ENCODE data around the gene SMS.

SMS gene

DNA sequence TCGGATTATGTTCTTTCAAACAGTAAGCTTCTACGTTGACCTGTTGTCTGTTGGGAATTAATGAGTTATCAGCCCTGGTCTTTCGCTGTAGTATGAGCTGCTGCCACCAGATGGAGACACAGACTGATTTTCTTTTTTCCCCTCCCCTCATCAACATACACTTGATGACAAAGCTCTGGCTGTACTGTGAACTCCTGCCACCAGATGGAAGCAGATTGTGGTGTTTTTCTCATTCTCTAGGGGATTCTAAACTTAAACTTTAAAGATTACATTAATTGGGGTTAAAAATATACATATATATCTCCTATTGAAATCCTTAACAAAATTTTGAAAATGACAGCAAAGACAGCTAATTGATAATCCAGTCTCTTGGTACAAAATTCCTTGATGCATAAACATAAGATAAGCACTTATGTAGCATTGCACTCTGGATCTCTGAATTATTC lies 44.8 kb downstream of the SMS start:
- DNase-seq = peak; percentile 53

DNA sequence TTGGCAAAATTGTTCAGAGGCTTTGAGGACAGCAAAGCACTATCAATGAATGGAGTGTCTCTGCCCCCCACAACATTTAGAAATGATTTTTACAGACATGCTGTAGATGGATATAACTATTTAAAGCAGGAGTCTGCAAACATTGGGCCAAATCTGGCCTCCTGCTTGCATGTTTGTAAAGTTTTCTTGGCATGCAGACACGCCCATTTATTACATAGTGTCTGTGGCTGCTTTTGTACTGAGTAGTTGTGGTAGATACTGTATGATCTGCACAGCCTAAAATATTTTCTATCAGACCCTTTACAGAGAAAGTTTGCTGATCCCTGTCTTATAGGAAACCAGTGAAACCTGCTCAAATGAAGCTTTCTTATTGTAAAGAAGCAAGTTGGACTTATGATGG lies 46.1 kb downstream of the SMS start:
- no peak for DNase-seq

DNA sequence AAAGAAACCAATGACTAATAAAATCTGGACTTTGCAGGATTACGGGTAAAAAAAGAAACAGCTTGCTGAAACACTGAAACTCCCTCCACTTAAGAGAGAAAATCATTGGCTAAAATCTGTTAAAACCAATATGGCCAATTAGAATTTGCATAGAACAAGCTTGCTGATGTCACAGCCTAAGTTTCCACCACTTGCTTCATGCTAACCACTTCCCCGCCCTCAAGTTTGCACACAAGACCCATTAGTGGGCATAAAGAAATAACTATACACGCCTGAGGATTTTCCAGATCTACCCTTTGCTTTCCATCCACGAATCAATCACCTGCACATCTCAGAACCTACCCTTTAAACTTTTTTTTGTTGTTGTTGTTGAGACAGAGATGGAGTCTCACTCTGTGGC lies 48.9 kb downstream of the SMS start:
- no peak for DNase-seq

DNA sequence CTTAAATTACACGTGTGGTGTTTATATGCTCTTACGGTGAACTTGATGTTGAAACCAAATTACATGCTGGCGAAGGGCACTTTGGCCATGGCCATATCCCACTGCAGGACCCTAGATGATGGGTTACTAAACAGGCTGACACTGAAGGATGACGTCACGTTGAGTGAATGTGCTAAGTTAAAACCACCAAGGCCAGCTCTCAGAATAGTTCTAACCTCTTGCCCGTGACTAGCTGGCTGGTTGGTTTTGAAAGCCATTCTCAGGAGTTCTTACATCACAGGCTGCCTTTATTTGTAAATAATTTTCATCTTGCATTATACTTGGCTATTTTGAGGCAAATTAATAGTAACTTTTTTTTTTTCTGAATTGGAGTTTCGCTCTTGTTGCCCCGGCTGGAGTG lies 50.3 kb downstream of the SMS start:
- no peak for DNase-seq

DNA sequence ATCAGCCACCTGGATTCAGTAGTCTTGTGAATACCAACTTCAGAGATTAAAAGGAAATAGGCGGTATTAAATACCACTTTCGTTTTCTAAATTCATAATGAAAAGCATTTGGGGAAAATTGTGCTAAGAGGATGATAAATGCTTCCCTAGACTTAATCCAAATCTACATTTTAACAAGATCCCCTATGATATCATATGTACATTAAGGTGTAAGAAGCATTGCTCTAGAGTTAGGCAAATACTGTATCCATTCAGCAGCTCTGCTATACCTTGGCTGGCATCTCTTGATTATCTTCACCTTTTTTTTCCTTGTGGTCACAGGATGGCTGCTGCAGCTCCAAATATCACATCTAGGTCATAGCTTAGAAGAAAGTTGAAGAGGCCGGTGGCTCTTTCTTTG lies 51.0 kb downstream of the SMS start:
- no peak for DNase-seq

DNA sequence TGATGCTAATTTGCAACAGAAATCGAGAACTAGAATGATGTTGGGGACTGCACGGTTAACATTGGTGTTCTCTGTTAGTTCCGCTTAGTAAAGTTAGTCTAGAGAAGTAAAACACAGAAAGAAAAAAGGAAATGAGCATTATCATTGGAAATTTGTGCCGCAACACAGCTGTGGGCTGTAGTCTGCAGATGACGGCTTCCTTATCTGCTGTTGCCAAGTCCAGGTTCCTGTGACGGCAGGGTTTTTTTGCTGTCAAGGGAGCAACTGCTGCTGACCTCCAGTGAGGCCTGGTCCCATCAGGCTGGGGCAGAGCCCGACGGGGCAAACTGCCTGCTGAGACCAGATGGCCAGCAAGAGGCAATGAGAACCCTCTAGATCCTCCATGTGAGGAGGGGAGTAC lies 52.8 kb downstream of the SMS start:
- no peak for DNase-seq

DNA sequence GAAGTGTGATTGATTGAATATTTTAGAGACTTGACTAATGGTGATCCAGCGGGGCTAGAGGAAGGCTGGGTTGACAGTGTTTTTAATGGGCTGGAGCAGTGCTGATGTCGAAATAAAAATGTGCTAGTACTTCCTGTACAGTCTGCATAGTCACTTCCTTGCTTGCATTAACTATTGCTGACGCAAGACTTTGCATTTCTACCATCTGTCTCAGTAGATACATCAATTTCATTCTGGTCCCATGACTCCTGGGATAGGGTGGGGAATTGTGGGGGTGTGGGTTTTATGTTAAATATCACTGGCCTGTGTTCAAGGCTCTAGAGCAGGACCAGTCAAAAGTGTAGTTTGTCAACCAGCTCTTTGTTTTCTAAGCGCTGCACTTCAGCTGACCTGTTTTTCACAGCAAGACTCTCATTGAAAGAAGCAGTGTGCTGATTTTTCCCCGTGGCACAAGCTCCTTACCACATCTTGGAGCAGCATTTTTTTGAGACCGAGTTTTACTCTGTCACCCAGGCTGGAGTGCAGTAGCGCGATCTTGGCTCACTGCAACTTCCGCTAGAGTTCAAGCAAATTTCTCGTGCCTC lies 56.5 kb downstream of the SMS start:
- DNase-seq = no peak

DNA sequence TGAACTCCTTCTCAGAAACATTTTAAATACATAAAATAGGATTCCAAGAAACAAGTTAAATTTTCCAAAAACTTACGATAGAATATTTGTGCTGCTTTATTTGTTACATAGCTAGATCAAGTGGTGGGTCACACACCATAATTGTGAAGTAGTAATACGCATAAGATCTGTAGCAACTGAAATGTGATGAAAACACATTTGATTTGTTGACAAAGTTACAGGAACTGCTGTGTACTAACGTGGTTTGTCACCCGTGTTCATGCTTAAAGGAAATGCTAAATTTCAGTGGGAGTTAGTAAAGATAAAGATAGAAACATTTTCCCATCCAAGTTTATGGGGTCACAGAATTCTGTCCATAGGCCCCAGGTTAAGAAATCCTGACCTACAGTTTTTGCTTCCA lies 57.5 kb downstream of the SMS start:
- DNase-seq = no peak

DNA sequence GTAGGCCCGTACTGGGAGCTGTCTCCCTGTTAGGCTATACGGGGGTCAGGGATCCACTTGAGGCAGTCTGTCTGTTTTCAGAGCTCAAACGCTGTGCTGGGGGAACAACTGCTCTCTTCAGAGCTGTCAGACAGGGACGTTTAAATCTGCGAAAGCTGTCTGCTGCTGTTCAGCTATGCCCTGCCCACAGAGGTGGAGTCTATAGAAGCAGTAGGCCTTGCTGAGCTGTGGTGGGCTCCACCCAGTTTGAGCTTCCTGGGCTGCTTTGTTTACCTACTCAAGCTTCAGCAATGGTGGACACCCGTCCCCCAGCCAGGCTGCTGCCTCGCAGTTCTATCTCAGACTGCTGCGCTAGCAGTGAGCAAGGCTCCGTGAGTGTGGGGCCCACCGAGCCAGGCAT lies 64.4 kb downstream of the SMS start:
- no peak for DNase-seq

DNA sequence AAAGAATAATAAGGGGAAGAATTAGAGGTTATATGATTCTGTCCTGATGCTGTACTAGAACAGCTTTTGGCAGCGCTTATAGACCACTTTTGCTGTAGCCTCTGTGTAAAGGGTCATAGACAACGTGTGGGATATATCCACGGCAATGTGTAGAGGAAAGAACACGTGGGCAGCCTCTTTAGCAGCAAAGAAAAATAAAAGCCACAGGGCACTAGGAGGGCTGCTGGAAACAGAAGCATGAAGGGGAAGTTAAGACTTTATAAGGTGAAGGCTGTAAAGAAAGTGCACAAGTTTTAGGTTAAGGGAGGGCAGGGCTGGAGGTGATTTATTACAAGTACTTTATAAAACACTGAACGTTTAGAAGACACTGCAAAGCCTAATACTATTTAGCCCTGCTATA lies 71.5 kb downstream of the SMS start:
- no peak for DNase-seq

DNA sequence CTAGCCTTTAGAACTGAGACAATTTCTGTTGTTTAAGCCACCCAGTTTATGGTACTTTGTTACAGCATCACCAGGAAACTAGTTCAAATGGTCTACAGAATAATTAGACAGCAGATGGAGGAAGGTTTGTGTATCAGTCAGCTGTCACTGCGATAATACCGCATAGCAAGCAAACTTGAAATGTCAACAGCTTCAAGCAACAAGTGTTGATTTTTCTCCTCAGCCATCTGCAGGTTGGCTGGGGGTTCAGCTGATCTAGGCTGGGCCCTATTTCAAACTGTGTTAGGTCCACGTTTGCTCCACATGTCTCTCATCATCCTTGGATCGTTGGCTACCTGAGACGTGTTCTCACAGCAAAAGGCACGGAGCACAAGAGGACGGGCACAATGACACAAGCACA lies 72.4 kb downstream of the SMS start:
- DNase-seq = peak; percentile 4

DNA sequence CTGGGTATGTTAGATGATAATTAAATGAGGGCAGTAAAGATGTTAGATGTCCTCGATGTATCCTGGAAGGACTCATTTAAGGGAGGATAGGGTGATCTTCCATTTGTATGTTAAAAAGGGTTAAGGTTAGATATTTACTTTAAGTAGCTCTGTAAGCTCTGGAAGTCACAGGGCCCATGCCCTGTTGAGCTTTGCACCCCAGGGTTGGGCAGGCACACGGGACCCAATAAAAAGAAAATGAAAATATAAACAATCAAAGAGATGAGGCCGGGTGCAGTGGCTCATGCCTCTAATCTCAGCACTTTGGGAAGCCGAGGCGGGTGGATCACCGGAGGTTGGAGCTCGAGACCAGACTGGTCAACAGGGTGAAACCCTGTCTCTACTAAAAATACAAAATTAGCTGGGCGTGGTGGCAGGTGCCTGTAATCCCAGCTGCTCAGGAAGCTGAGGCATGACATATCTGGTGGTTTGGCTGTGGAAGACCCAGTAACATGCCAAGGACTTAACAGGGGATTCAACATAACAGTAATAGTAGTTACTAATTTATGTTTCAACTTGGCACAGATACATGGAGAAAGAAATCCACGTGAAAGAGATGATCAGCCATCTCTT lies 74.7 kb downstream of the SMS start:
- no peak for DNase-seq

DNA sequence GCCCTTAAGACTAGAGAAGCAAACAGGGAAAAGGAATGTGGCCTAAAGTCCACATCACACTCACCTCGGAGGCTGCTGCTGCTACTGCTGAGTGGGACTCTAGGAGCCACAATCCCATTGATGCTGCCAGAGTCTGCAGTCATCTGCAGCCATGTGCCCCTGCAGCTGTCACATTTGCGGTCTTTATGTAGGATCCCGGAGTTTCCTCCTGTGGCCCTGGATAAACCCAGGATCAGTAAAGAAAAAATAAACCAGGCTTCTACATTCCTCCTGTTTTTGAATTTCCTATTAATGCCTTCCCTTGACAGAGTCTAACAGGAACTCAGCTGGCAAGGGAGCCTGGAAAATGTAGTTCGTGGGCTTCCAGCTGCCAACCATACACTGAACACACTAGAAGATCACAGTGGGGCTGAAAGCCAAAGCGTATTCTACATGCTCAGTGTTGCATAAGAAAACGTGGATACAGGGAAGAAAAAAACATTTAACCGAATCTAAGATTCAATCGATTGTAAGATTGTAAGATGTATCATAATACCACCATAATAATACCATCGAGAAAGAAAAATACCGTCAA lies 81.3 kb downstream of the SMS start:
- no peak for DNase-seq

DNA sequence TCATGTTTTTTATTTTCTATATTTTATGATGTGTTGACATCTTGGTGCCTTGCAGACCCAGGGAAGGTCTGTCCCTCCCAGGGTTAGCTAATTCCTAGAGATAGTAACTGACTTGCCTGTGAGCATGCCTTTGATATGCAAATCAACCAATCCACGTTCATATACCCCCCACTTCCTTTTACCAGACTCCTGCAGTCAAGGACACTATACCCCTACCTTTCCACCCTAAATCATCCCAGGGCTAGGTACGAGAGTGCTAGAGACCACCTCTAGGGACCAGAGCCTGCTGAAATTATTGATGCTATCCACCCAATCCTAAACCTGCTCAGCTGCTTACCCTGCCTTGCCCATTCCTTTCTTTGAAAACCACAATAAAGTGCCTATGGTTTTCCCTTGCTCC lies 84.1 kb downstream of the SMS start:
- no peak for DNase-seq

DNA sequence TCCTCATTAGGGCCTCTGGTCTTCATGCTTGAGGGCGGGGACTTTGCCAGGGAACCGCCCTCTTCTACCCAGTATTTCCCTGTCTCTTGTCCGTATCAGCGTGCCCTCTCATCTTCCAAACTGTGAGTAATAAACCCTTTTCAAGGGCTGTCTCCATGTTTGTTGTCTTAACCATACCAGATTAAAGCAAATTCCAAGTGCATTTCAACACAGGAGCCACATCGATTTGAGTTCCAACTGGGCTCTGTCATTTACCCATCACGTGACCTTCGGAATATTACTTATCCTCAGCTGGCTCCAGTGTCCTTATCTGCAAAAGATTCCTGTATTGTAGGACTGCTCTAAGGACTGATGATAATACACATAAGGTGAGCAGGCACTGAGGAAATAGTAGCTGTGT lies 85.2 kb downstream of the SMS start:
- no peak for DNase-seq

DNA sequence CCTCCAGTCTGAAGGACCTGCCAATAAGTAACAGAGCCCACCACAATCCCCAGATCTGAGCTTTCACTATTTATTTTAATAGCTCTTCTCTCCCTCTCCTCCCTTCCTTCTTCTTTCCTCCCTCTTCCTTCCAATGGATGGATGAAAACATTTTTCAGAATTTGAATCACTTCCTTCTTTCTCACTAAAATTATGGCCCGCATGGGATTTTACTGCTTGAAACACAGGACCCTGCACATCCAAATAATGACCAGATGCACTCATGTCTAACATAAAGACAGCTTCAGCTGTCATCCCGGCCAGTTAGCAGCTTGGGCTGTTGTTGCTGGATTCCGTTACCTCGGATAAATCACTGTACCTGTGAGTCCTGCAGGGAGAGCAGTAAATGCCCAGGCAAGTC lies 86.2 kb downstream of the SMS start:
- DNase-seq = no peak

DNA sequence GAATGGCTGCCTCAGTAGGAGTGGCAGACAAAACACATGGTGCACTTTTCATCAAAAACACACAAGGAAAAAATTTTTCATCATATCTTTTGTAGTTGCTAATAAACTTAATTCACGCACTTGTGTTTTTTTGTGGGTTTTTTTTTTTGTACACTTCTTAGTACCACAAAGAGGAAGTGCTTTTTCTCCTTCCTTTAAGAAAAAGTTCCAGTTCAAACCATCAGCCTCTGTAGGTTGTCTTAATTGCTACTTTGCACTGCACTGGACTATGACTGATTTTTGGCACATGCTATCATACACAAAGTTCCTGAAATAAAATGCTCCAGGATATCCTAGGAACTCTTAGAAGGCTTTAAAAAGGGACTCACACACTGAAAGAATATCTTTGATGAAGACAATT lies 91.6 kb downstream of the SMS start, which contains the start of gene PHEX:
PHEX (plus strand) TSS at position 242 of the 400 bp plus-strand sequence. CDS start 681 bp downstream, outside the sequence.
- DNase-seq = no peak

DNA sequence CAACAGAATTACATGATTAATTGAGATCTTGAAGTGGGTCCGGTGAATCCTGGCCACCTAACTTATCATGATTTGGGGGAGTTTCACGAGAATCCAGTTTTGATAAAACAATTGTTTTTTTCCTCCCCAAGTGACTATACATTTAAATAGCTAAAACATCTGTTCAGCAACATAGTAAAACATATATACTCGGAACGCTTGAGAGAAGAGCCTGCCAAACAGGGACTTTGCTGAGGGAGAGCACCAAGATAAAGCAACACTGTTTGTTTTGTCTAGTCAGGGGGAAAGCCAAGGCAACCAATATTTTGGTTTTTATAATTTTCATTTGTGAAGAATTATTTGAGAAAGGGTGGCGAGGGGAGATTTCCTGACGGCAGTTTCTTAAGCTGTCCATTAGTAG lies 92.0 kb downstream of the SMS start:
- DNase-seq = no peak

DNA sequence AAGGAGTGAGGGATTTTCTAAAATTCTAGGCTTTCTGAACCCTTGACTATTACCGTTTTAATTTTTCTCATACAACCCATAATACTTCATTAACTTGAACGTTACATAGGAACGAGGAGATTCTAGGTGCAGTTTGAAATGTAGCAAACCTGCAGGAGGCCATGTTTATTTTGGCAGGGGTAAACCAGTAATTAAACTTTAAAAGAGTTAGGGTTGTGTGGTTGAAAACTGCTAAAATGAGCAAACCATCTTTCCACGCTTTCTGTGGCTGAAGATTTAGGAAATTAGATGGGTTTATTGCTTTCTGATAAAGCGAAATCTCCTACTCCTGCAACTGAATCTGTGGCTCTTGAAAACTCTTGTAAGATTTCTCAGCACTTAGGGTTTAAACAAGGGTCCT lies 93.3 kb downstream of the SMS start:
- DNase-seq = no peak

DNA sequence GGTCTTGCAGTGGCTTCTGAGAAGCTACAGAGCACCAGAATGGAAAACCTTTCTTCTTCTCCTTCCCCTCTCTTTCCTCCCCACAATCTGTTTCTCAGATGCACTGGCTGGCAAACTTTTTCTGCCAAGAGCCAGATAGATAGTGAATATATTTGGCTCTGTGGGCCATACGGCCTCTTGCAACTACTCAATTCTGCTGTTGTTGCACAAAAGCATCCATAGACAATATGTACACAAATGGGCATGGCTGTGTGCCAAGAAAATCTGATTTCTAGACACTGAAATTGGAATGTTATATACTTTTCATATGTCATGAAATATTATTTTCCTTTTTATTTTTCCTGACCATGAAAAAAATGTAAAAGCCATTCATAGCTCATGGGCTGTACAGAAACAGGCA lies 94.7 kb downstream of the SMS start:
- no peak for DNase-seq

DNA sequence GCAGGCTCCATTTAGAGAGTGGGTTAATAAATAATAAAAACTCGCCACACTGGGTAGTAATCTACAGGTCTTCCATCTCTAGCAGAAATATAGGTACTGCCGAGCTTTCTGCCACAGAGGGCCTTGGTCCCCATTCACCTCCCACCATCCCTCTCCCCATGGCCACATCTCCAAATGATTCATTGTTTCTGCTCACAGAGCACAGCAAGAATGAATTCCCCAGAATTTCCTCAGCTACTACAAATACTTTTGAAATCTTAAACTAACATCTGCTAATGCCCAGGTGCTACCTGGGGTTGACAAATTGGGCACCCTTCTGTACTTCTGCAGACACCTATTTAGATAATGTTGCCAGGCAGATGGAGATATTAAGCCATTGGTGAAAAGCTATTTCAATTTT lies 96.7 kb downstream of the SMS start:
- no peak for DNase-seq

DNA sequence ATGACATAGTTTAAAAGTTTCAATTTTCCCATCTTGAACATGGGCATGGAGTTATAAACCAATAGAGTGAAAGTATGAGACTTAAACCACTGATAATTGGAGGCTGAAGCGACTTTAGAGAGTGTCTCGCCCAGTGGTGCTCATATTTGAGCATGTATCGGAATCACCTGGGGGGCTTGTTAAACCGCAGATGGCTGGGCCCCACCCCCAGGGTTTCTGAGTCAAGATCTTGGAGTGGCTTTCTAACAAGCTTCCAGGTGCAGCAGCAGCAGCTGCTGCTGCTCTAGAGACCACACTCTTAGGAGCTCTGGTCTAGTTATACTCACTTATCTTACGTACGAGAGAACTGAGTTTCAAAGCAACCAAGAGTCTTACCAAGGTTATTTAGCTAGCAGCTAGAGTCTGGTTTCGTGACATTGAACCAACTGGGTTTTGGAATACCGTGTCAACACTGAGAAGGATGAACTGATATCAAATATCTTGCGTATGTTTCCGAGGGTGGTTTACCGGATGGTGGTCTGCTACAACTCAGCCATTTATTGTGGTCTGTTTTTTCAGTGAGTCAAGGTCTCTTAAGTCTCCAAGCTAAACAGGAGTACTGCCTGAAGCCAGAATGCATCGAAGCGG lies 97.5 kb downstream of the SMS start:
- peak; percentile 3 for DNase-seq

DNA sequence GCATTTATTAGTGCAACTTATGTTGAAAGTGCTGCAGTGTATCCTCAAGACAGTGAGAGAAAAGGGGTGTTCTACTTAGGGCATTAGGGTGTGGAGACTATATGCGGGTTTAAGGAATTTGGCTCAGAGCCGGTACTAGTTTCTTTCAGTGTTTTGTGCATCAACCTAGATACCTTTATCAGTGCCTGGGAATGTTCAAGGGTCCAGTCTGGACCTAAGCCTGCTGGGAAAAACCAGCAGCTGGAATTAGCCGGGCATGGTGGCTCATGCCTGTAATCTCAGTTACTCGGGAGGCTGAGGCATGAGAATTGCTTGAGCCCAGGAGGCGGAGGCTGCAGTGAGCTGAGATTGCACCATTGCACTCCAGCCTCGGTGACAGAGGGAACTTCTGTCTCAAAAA lies 99.0 kb downstream of the SMS start:
- no peak for DNase-seq

DNA sequence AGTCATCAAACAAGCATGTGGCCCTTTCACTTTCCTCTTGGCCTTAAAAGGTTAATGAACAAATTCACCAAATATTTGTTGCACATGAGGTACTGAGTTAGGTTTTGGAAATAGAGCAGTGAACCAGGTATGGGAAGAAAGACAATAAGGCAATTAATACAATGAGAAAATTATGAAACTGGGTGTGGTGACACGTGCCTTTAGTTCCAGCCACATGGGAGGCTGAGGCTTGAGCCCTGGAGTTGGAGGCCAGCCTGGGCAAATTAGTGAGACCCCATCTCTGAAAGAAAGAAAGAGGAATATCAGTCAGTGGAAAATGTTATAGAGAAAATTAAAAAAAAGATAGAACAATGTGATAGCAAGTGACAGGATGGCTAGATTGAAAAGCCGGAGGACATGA lies 99.7 kb downstream of the SMS start:
- DNase-seq = no peak
